Measurements from ENCODE around the gene NDRG4.

- TF ChIP-seq POLR2A (IDR thresholded peaks at IDR 0.05) (no peak), EP300 (IDR thresholded peaks at IDR 0.05) (no peak)
- TF ChIP-seq, protein P1, sequence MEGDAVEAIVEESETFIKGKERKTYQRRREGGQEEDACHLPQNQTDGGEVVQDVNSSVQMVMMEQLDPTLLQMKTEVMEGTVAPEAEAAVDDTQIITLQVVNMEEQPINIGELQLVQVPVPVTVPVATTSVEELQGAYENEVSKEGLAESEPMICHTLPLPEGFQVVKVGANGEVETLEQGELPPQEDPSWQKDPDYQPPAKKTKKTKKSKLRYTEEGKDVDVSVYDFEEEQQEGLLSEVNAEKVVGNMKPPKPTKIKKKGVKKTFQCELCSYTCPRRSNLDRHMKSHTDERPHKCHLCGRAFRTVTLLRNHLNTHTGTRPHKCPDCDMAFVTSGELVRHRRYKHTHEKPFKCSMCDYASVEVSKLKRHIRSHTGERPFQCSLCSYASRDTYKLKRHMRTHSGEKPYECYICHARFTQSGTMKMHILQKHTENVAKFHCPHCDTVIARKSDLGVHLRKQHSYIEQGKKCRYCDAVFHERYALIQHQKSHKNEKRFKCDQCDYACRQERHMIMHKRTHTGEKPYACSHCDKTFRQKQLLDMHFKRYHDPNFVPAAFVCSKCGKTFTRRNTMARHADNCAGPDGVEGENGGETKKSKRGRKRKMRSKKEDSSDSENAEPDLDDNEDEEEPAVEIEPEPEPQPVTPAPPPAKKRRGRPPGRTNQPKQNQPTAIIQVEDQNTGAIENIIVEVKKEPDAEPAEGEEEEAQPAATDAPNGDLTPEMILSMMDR (IDR thresholded peaks at IDR 0.05): no peak
Observed at GRCh38 chr16:58454856-58455255, 45.1 kb upstream of the NDRG4 start.

All from gastroesophageal sphincter (tissue), 3 donors.